Body of pancreas (tissue), 4 donors: ENCODE results near the gene ATP2C2. TPM values are rescaled to one million over a fixed set of nuclear protein-coding genes. Genes with fewer than 3 reads are reported as not detected.

Experiments used
- ATAC-seq: fragments of 150-250 bp; one replicate; pipeline ENCODE4 v1.9.1; 2016
- DNase-seq, 4 donors: peaks; one replicate each; pipeline ENCODE4 v3.0.0-alpha.2; 2019
- H3K27ac ChIP-seq, 4 donors: fragments of 200-600 bp; sonication (generic); 1 replicate in 3 of 4; 2 replicates in 1 of 4; pipeline versions ENCODE4 v1.5.1 to v1.6.1; 2016 to 2019; ENCODE audit warnings: mild to moderate bottlenecking in 1 of 4, mixed read lengths in 1 of 4, moderate library complexity in 1 of 4
- H3K27me3 ChIP-seq, 2 donors: fragments of 200-600 bp; sonication (generic); one replicate each; pipeline ENCODE4 v1.6.0; 2016; ENCODE audit warnings: mild to moderate bottlenecking in 1 of 2
- H3K36me3 ChIP-seq, 2 donors: fragments of 200-600 bp; sonication (generic); replicated peaks in 1 of 2; 2 replicates each; pipeline ENCODE4 v1.5.1; 2016; ENCODE audit warnings: low read depth in 2 of 2; ENCODE audit not compliant: insufficient read depth in 1 of 2
- H3K4me1 ChIP-seq: fragments of 200-600 bp; sonication (generic); one replicate; pipeline ENCODE4 v1.6.0; 2016
- H3K4me3 ChIP-seq, 2 donors: fragments of 200-600 bp; sonication (generic); 1 replicate in 1 of 2; 2 replicates in 1 of 2; pipeline ENCODE4 v1.5.1; 2016 to 2019
- H3K9me3 ChIP-seq, 3 donors: fragments of 200-600 bp; sonication (generic); 1 replicate in 2 of 3; 2 replicates in 1 of 3; pipeline ENCODE4 v1.5.1; 2016
- POLR2A ChIP-seq, 3 donors: fragments of 450-650 bp; IDR thresholded peaks; one replicate each; pipeline ENCODE4 v1.6.1; 2016; ENCODE audit warnings: antibody characterized with exemption in 3 of 3, mild to moderate bottlenecking in 2 of 3
- WGBS, 2 donors: methylation state at CpG; one replicate each; pipeline ENCODE4 v1.1.5; 2017; 5-methylcytosine and 5-hydroxymethylcytosine counted together
- intact Hi-C: fragments of 100-400 bp; cut with DNase I; formaldehyde crosslinking; loops from one replicate; pipeline ENCODE4 v1.15.1; 2023
- total RNA-seq, 2 donors: library from RNA; depleted of rRNA; stranded (reverse); fragments of >200 nt; gene quantifications; one replicate each; pipeline ENCODE4 v1.1.0, GENCODE V29; 2016
- TF ChIP-seq, protein P1 (sequence below), 7 experiments: fragments of 450-650 bp in 4 of 7; fragments of 200-600 bp in 3 of 7; sonication (generic) in 3 of 7; IDR thresholded peaks; one replicate each; pipeline ENCODE4 v1.5.1; 2016 to 2019; ENCODE audit warnings: antibody characterized with exemption in 7 of 7

ATP2C2 gene
- total RNA-seq, 2 donors from 2014 or later, result 2.1 to 18.1 TPM

GRCh38 chr16:84499638-84500037, 131.3 kb downstream of the ATP2C2 start:
- peaks cover 8% of the 10 kb centered on the region for H3K4me1 ChIP-seq
- H3K4me3 ChIP-seq, result no peak overlapping the region
- ATAC-seq (no peak), DNase-seq (peak in 1 of 4 donors; percentile 2)
- H3K9me3 ChIP-seq, result no peaks in the 10 kb centered on the region
- peaks cover 0 to 9% of the 10 kb centered on the region in 2 donors for H3K36me3 ChIP-seq
- TF ChIP-seq POLR2A (IDR thresholded peaks at IDR 0.05), result no peak
- TF ChIP-seq, protein P1, sequence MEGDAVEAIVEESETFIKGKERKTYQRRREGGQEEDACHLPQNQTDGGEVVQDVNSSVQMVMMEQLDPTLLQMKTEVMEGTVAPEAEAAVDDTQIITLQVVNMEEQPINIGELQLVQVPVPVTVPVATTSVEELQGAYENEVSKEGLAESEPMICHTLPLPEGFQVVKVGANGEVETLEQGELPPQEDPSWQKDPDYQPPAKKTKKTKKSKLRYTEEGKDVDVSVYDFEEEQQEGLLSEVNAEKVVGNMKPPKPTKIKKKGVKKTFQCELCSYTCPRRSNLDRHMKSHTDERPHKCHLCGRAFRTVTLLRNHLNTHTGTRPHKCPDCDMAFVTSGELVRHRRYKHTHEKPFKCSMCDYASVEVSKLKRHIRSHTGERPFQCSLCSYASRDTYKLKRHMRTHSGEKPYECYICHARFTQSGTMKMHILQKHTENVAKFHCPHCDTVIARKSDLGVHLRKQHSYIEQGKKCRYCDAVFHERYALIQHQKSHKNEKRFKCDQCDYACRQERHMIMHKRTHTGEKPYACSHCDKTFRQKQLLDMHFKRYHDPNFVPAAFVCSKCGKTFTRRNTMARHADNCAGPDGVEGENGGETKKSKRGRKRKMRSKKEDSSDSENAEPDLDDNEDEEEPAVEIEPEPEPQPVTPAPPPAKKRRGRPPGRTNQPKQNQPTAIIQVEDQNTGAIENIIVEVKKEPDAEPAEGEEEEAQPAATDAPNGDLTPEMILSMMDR (IDR thresholded peaks at IDR 0.05), result no peak
- 91 to 92% methylated on average over 15 of the region's 15 CpGs for WGBS, 2 donors
- H3K27ac ChIP-seq, result no peak overlapping the region
- H3K27me3 ChIP-seq, result no peaks in the 10 kb centered on the region
- intact Hi-C loops, result no loop called here

GRCh38 chr16:84500531-84500930, 132.2 kb downstream of the ATP2C2 start:
- peaks cover 17% of the 10 kb centered on the region for H3K4me1 ChIP-seq
- intact Hi-C loops, result no loop called here
- H3K36me3 ChIP-seq, result peaks cover 0 to 9% of the 10 kb centered on the region in 2 donors
- no peak overlapping the region for H3K4me3 ChIP-seq
- WGBS, 2 donors, result 96 to 97% methylated on average over 10 to 13 of the region's 13 CpGs
- H3K9me3 ChIP-seq, result no peaks in the 10 kb centered on the region
- TF ChIP-seq, protein P1 (IDR thresholded peaks at IDR 0.05), result no peak
- no peak for TF ChIP-seq POLR2A (IDR thresholded peaks at IDR 0.05)
- H3K27me3 ChIP-seq, result no peaks in the 10 kb centered on the region
- ATAC-seq (no peak), DNase-seq (peak in 1 of 4 donors; percentile 5)
- no peak overlapping the region for H3K27ac ChIP-seq

- peaks cover 0 to 7% of the 10 kb centered on the region in 2 donors for H3K36me3 ChIP-seq
- H3K4me3 ChIP-seq, result no peak overlapping the region
- no peak for TF ChIP-seq POLR2A (IDR thresholded peaks at IDR 0.05)
- TF ChIP-seq, protein P1 (IDR thresholded peaks at IDR 0.05), result no peak
- ATAC-seq (no peak), DNase-seq (peak in 1 of 4 donors; percentile 16)
- H3K27ac ChIP-seq, result no peak overlapping the region
- intact Hi-C loops, result no loop called here
- H3K27me3 ChIP-seq, result no peaks in the 10 kb centered on the region
- H3K9me3 ChIP-seq, result no peaks in the 10 kb centered on the region
- H3K4me1 ChIP-seq, result peaks cover 18% of the 10 kb centered on the region
- WGBS, 2 donors, result 89 to 94% methylated on average over 11 of the region's 12 CpGs
Observed at GRCh38 chr16:84501077-84501735, 132.9 kb downstream of the ATP2C2 start.

DNA sequence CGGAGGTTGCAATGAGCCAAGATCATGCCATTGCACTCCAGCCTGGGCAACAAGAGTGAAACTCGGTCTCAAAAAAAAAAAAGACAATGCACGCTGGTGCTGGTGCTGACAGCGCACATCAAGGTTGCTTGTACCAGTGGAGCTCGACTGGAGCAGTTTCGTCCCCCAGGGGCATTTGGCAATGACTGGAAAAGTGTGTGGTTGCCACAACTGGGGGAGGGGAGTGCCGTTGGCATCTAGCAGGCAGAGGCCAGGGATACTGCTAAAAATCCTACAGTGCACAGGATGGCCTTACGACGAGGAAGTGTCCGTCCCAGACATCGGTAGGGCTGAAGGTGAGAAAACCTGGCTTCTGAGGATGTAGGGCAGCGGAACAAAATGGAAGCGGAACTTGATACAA, 133.7 kb downstream of the ATP2C2 start:
- WGBS, 2 donors, result 93 to 94% methylated on average over 13 of the region's 13 CpGs
- no peak for TF ChIP-seq POLR2A (IDR thresholded peaks at IDR 0.05)
- TF ChIP-seq, protein P1 (IDR thresholded peaks at IDR 0.05), result no peak
- H3K36me3 ChIP-seq, result peaks cover 0 to 4% of the 10 kb centered on the region in 2 donors
- H3K4me3 ChIP-seq, result no peak overlapping the region
- DNase-seq (peak in 1 of 4 donors; percentile 2), ATAC-seq (no peak)
- no peaks in the 10 kb centered on the region for H3K27me3 ChIP-seq
- intact Hi-C loops, result no loop called here
- no peaks in the 10 kb centered on the region for H3K9me3 ChIP-seq
- H3K27ac ChIP-seq, result no peak overlapping the region
- H3K4me1 ChIP-seq, result peaks cover 18% of the 10 kb centered on the region

GRCh38 chr16:84502581-84502980, 134.2 kb downstream of the ATP2C2 start:
- peaks cover 18% of the 10 kb centered on the region for H3K4me1 ChIP-seq
- H3K27me3 ChIP-seq, result no peaks in the 10 kb centered on the region
- H3K9me3 ChIP-seq, result no peaks in the 10 kb centered on the region
- DNase-seq, result peak in 1 of 4 donors; percentile 1
- TF ChIP-seq, protein P1 (IDR thresholded peaks at IDR 0.05), result no peak
- TF ChIP-seq POLR2A (IDR thresholded peaks at IDR 0.05), result no peak
- intact Hi-C loops, result no loop called here
- peaks cover 0 to 1% of the 10 kb centered on the region in 2 donors for H3K36me3 ChIP-seq
- no peak overlapping the region for H3K27ac ChIP-seq
- no peak for ATAC-seq
- H3K4me3 ChIP-seq, result no peak overlapping the region
- whole genome bisulfite sequencing, 2 donors, result 90 to 96% methylated on average over 2 to 6 of the region's 6 CpGs
